ENCODE measurements around the gene SETD4.

SETD4 gene

GRCh38 chr21:36044056-36044455, 16.3 kb downstream of the SETD4 start:
- no peak for DNase-seq (ENCODE audit: low read depth)

- no peak for DNase-seq (ENCODE audit: low read depth)
Observed at GRCh38 chr21:36041910-36042309, 18.4 kb downstream of the SETD4 start.

- no peak for DNase-seq (ENCODE audit: low read depth)
Observed at GRCh38 chr21:36040389-36040788, 19.9 kb downstream of the SETD4 start.

GRCh38 chr21:36039861-36040260, 20.5 kb downstream of the SETD4 start:
- no peak for DNase-seq (ENCODE audit: low read depth)

- DNase-seq (ENCODE audit: low read depth) = no peak
Observed at GRCh38 chr21:36038701-36039497, 21.4 kb downstream of the SETD4 start.

GRCh38 chr21:36035381-36035791, 24.9 kb downstream of the SETD4 start:
- DNase-seq (ENCODE audit: low read depth) = no peak

GRCh38 chr21:36034211-36034913, 26.0 kb downstream of the SETD4 start:
- DNase-seq (ENCODE audit: low read depth) = no peak

- DNase-seq (ENCODE audit: low read depth) = no peak
Observed at GRCh38 chr21:36032647-36033406, 27.5 kb downstream of the SETD4 start.

- no peak for DNase-seq (ENCODE audit: low read depth)
Observed at GRCh38 chr21:36030581-36031189, 29.6 kb downstream of the SETD4 start.

- no peak for DNase-seq (ENCODE audit: low read depth)
Observed at GRCh38 chr21:36029309-36029708, 31.0 kb downstream of the SETD4 start.

- peak; percentile 22 for DNase-seq (ENCODE audit: low read depth)
Observed at GRCh38 chr21:36028127-36029069, 31.9 kb downstream of the SETD4 start.

- DNase-seq (ENCODE audit: low read depth) = no peak
Observed at GRCh38 chr21:36027347-36027746, 33.0 kb downstream of the SETD4 start.

- DNase-seq (ENCODE audit: low read depth) = no peak
Observed at GRCh38 chr21:36024782-36025181, 35.5 kb downstream of the SETD4 start.

GRCh38 chr21:36023092-36023480, 37.2 kb downstream of the SETD4 start:
- no peak for DNase-seq (ENCODE audit: low read depth)

- no peak for DNase-seq (ENCODE audit: low read depth)
Observed at GRCh38 chr21:36022427-36023091, 37.8 kb downstream of the SETD4 start.

GRCh38 chr21:36021251-36021837, 39.0 kb downstream of the SETD4 start:
- no peak for DNase-seq (ENCODE audit: low read depth)

- DNase-seq (ENCODE audit: low read depth) = no peak
Observed at GRCh38 chr21:36015045-36015444, 45.3 kb downstream of the SETD4 start.

GRCh38 chr21:36010801-36011200, 49.5 kb downstream of the SETD4 start:
- DNase-seq (ENCODE audit: low read depth) = no peak

- DNase-seq (ENCODE audit: low read depth) = no peak
Observed at GRCh38 chr21:36008505-36008904, 51.8 kb downstream of the SETD4 start.

GRCh38 chr21:36005879-36006400, 54.4 kb downstream of the SETD4 start:
- no peak for DNase-seq (ENCODE audit: low read depth)

Data from stimulated activated CD8-positive, alpha-beta memory T cell treated with anti-CD3 and anti-CD28 coated beads, Interleukin-15, amount 100 ng/mL, for 24 hours (primary cell).